Stimulated activated naive B cell treated with anti-CD40 and anti-IgM and Interleukin-4, amounts not matched to agents 10 μg/mL and 1 μg/mL and 100 μg/mL, for 72 hours (primary cell): ENCODE results near the gene CCBE1.

Source experiments
- ATAC-seq, 2 donors: fragments of 150-1000 bp; cut with Tn5 transposase; replicated peaks; 2 replicates each; pipeline ENCODE4 v1.10.0; 2021; ENCODE audit warnings: moderate library complexity in 1 of 2
- DNase-seq: peaks from one replicate; pipeline ENCODE4 v3.0.0; 2021
- H3K27ac Mint-ChIP-seq: one replicate; pipeline ENCODE4 v1.8.0; 2022; ENCODE audit warnings: mild to moderate bottlenecking, mixed read lengths
- H3K27me3 Mint-ChIP-seq, 2 donors: one replicate each; pipeline ENCODE4 v1.8.0; 2022; ENCODE audit warnings: mixed read lengths in 2 of 2
- H3K36me3 Mint-ChIP-seq, 2 donors: one replicate each; pipeline ENCODE4 v1.8.0; 2022; ENCODE audit warnings: mixed read lengths in 2 of 2, mild to moderate bottlenecking in 1 of 2
- H3K4me1 Mint-ChIP-seq, 2 donors: one replicate each; pipeline ENCODE4 v1.8.0; 2022; ENCODE audit warnings: mixed read lengths in 2 of 2, mild to moderate bottlenecking in 1 of 2
- H3K4me3 Mint-ChIP-seq, 2 donors: one replicate each; pipeline ENCODE4 v1.8.0; 2022; ENCODE audit warnings: mild to moderate bottlenecking in 2 of 2, mixed read lengths in 2 of 2, moderate library complexity in 1 of 2
- H3K9me3 Mint-ChIP-seq, 2 donors: one replicate each; pipeline ENCODE4 v1.8.0; 2022; ENCODE audit warnings: mixed read lengths in 2 of 2, mild to moderate bottlenecking in 1 of 2

The CCBE1 gene

DNA sequence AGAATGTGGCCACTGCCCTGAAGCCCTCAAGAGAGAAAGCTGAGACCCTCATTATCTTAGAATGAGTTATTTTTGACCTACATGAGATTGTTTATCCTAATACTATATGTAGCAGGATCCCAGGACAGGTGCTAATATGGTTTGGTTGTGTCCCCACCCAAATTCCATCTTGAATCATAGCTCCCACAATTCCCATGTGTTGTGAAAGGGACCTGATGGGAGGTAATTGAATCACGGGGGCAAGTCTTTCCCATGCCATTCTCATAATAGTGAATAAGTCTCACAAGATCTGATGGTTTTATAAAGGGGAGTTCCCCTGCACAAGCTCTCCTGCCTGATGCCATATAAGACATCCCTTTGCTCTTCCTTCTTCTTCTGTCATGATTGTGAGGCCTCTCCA lies 76.8 kb downstream of the CCBE1 start:
- Mint-ChIP-seq H3K27ac (no peak overlapping the region), H3K4me1 (no peaks in the 10 kb centered on the region), H3K27me3 (no peaks in the 10 kb centered on the region), H3K9me3 (no peaks in the 10 kb centered on the region), H3K4me3 (no peak overlapping the region), H3K36me3 (no peaks in the 10 kb centered on the region)
- ATAC-seq = no peak
- no peak for DNase-seq

DNA sequence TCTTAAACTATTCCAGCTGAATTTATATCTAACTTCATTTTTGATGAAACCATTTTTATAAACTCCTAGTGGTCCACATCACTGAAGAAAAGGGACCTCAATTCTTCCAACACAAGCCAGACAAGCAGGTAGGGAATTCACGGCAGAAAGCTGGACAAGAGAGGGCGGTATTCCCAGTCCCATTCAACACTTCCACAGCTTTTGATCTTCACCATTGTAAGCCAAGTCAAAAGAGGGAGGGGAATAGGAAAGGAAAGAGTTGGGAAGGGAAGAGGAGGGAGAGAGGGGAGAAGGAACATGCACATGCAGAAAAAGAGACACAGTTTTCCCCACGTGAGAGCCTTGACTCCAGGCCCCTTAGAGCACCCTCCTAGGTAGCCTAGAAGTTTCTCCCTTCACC lies 77.4 kb downstream of the CCBE1 start:
- Mint-ChIP-seq H3K9me3 (no peaks in the 10 kb centered on the region), H3K4me1 (no peaks in the 10 kb centered on the region), H3K27me3 (no peaks in the 10 kb centered on the region), H3K36me3 (no peaks in the 10 kb centered on the region), H3K27ac (no peak overlapping the region), H3K4me3 (no peak overlapping the region)
- ATAC-seq = no peak
- no peak for DNase-seq

GRCh38 chr18:59617468-59617932 lies 79.7 kb downstream of the CCBE1 start:
- DNase-seq (no peak), ATAC-seq (no peak)
- Mint-ChIP-seq H3K4me1 (no peaks in the 10 kb centered on the region), H3K36me3 (no peaks in the 10 kb centered on the region), H3K27ac (no peak overlapping the region), H3K9me3 (no peaks in the 10 kb centered on the region), H3K27me3 (no peaks in the 10 kb centered on the region), H3K4me3 (no peak overlapping the region)

DNA sequence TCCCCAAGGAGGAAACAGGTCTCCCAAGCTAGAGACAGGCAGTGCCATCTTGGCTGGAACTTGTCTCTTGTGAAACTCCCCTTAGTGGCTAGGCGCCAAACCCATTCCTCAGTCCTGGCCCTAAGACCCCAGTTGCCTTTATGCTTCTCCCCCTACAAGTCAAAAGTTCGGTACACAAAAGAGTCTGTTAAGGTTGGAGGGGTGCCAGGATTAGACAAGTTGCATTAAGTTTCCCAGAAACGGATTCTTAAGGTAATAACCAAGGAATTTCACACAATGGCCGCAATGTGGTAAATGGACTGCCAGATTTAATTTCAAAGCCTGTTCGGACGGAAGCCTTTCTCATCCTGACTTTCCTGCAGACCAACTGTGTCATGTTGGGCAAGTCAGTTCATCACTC lies 80.7 kb downstream of the CCBE1 start:
- Mint-ChIP-seq H3K4me1 (no peaks in the 10 kb centered on the region), H3K36me3 (no peaks in the 10 kb centered on the region), H3K27ac (no peak overlapping the region), H3K4me3 (no peak overlapping the region), H3K27me3 (no peaks in the 10 kb centered on the region), H3K9me3 (no peaks in the 10 kb centered on the region)
- ATAC-seq (no peak), DNase-seq (no peak)

- Mint-ChIP-seq H3K4me3 (no peak overlapping the region), H3K27ac (no peak overlapping the region)
- ATAC-seq = no peak
Observed at GRCh38 chr18:59613903-59614302, 83.3 kb downstream of the CCBE1 start.

GRCh38 chr18:59612381-59612780 lies 84.8 kb downstream of the CCBE1 start:
- Mint-ChIP-seq H3K27me3 (peaks cover 0 to 5% of the 10 kb centered on the region in 2 donors), H3K36me3 (no peaks in the 10 kb centered on the region)
- no peak for ATAC-seq

More at GRCh38 chr18:59613903-59614302, 83.3 kb downstream of the CCBE1 start:
- peaks cover 0 to 2% of the 10 kb centered on the region in 2 donors for H3K9me3 Mint-ChIP-seq
- DNase-seq = no peak
- peaks cover 0 to 5% of the 10 kb centered on the region in 2 donors for H3K27me3 Mint-ChIP-seq
- no peaks in the 10 kb centered on the region for H3K4me1 Mint-ChIP-seq
- H3K36me3 Mint-ChIP-seq = no peaks in the 10 kb centered on the region

DNA sequence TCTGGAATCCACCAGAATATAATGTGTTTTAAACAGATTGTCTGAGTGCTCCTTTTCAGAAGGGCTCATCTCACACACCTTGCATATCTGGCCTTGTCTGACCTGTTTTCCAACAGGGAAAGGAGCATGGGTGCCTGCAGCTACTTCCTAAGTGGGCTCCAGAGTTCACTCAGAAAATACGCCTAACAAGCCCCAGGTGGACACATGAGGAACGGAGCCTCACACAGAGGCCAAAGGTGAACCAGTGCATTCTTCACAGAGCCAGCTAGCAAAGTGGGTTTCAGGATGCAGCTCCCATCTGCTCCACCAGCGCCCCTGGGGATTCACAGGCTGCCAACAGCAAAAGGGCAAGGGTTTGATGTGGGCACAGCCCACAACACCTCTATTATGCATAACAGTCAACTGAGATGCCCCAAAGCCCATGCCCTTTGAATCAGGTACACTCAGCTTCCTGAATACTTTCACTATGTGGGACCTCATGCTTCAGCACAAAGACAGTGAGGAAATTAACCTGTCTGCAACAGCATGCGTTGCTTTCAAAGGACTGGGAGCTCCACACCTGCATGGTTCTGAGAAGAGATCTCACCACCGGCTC lies 86.6 kb downstream of the CCBE1 start:
- H3K27me3 Mint-ChIP-seq = peaks cover 0 to 5% of the 10 kb centered on the region in 2 donors
- no peak overlapping the region for H3K27ac Mint-ChIP-seq
- H3K4me3 Mint-ChIP-seq = no peak overlapping the region
- H3K36me3 Mint-ChIP-seq = no peaks in the 10 kb centered on the region
- peak; percentile 52 to 58 for ATAC-seq
- peaks cover 0 to 2% of the 10 kb centered on the region in 2 donors for H3K9me3 Mint-ChIP-seq
- H3K4me1 Mint-ChIP-seq = no peaks in the 10 kb centered on the region
- no peak for DNase-seq

More at GRCh38 chr18:59612381-59612780, 84.8 kb downstream of the CCBE1 start:
- Mint-ChIP-seq H3K4me1 (no peaks in the 10 kb centered on the region), H3K27ac (no peak overlapping the region), H3K9me3 (peaks cover 0 to 2% of the 10 kb centered on the region in 2 donors), H3K4me3 (no peak overlapping the region)
- DNase-seq = no peak

- Mint-ChIP-seq H3K27me3 (peaks cover 0 to 5% of the 10 kb centered on the region in 2 donors), H3K27ac (no peak overlapping the region), H3K4me3 (no peak overlapping the region), H3K4me1 (no peaks in the 10 kb centered on the region), H3K9me3 (peaks cover 0 to 2% of the 10 kb centered on the region in 2 donors), H3K36me3 (no peaks in the 10 kb centered on the region)
- ATAC-seq = no peak
- DNase-seq = no peak
Observed at GRCh38 chr18:59609654-59610053, 87.6 kb downstream of the CCBE1 start.

- H3K4me3 Mint-ChIP-seq = no peak overlapping the region
- H3K36me3 Mint-ChIP-seq = no peaks in the 10 kb centered on the region
- H3K27me3 Mint-ChIP-seq = peaks cover 0 to 5% of the 10 kb centered on the region in 2 donors
- no peak overlapping the region for H3K27ac Mint-ChIP-seq
- DNase-seq (no peak), ATAC-seq (no peak)
- no peaks in the 10 kb centered on the region for H3K4me1 Mint-ChIP-seq
- H3K9me3 Mint-ChIP-seq = peaks cover 0 to 2% of the 10 kb centered on the region in 2 donors
Observed at GRCh38 chr18:59607471-59607870, 89.8 kb downstream of the CCBE1 start.

DNA sequence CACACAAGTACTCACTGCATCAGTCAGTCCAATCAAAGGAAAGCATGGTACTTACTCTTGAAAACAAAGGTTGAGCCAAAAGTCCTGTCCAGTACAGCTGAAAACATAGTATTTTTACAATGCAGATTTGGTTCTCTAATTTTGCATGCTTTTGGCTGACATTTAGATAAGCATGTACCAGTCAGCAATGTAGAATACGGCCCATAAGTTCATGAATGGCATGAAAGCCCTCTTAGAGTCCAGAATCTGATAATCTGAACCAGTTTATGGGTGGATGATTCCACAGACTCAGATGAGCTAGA lies 90.2 kb downstream of the CCBE1 start:
- no peak for ATAC-seq
- peaks cover 0 to 2% of the 10 kb centered on the region in 2 donors for H3K9me3 Mint-ChIP-seq

GRCh38 chr18:59606193-59607077 lies 90.8 kb downstream of the CCBE1 start:
- Mint-ChIP-seq H3K27me3 (peaks cover 0 to 5% of the 10 kb centered on the region in 2 donors), H3K4me1 (no peaks in the 10 kb centered on the region), H3K36me3 (no peaks in the 10 kb centered on the region), H3K9me3 (peaks cover 0 to 2% of the 10 kb centered on the region in 2 donors), H3K4me3 (no peak overlapping the region), H3K27ac (no peak overlapping the region)
- ATAC-seq (no peak), DNase-seq (no peak)

More for the DNA sequence above, 90.2 kb downstream of the CCBE1 start:
- H3K36me3 Mint-ChIP-seq = no peaks in the 10 kb centered on the region
- H3K4me1 Mint-ChIP-seq = no peaks in the 10 kb centered on the region
- peaks cover 0 to 5% of the 10 kb centered on the region in 2 donors for H3K27me3 Mint-ChIP-seq
- H3K4me3 Mint-ChIP-seq = no peak overlapping the region
- no peak for DNase-seq
- no peak overlapping the region for H3K27ac Mint-ChIP-seq

DNA sequence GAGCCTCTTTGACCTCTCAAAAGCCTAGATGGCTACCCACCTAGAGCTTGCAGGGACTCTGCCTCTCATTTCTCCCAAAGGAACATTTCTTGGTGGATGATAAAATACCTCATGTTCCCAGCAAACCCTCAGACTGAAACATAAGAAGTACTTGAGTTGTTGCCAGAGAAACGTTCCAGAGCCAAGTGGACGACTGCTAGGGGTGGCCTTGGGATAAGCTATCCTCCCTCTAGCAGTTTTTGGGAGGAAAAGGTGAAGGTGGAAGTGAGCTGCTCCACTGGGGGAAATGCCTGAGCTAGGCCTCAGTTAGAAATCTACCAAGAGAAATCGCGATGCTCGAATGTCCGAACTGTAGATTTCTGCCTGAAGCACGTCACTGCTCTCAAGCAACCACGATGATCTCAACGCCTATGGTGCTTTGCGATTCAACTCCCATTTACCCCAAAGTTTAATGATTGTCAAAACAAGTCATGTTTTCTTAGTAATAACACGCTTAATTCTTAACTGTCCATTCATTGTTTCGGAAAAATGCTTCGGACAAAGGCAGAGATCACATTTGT lies 91.5 kb downstream of the CCBE1 start:
- H3K4me1 Mint-ChIP-seq = no peaks in the 10 kb centered on the region
- H3K27ac Mint-ChIP-seq = no peak overlapping the region
- H3K9me3 Mint-ChIP-seq = peaks cover 0 to 2% of the 10 kb centered on the region in 2 donors
- no peaks in the 10 kb centered on the region for H3K36me3 Mint-ChIP-seq
- H3K27me3 Mint-ChIP-seq = peaks cover 0 to 5% of the 10 kb centered on the region in 2 donors
- ATAC-seq (no peak), DNase-seq (no peak)
- H3K4me3 Mint-ChIP-seq = no peak overlapping the region

DNA sequence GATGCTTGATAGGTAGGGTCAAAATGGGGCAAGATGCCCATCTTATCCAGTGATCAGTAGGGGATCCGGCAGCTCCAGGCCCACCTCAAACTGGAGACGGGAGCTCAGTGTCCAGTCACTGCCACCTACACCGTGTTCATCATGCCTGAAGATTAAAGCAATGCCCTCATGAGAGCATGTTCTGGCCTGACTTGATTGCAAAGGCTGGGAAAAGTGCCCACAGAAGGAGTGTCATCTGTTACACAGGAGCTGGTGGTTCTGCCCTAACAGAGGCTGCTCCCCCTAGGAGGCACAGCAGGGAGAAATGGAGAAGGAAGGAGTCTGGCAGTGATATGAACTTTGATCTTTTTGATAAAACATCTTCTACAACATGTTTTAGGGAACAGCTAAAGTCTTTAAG lies 92.3 kb downstream of the CCBE1 start:
- H3K27me3 Mint-ChIP-seq = peaks cover 0 to 5% of the 10 kb centered on the region in 2 donors
- H3K9me3 Mint-ChIP-seq = peaks cover 0 to 3% of the 10 kb centered on the region in 2 donors
- H3K4me3 Mint-ChIP-seq = no peak overlapping the region
- no peak for ATAC-seq
- H3K36me3 Mint-ChIP-seq = no peaks in the 10 kb centered on the region
- H3K4me1 Mint-ChIP-seq = no peaks in the 10 kb centered on the region
- no peak for DNase-seq
- H3K27ac Mint-ChIP-seq = no peak overlapping the region

GRCh38 chr18:59597049-59597448 lies 100.2 kb downstream of the CCBE1 start:
- Mint-ChIP-seq H3K4me3 (no peak overlapping the region), H3K27me3 (peaks cover 0 to 22% of the 10 kb centered on the region in 2 donors), H3K27ac (no peak overlapping the region), H3K9me3 (peaks cover 0 to 3% of the 10 kb centered on the region in 2 donors), H3K4me1 (no peaks in the 10 kb centered on the region), H3K36me3 (no peaks in the 10 kb centered on the region)
- ATAC-seq = no peak
- DNase-seq = no peak
